GM19452 (cell line): ENCODE data around the gene NADK2.
"Not testable (repeated sequence)": the region's sequence is repeated elsewhere in the genome, so short reads cannot be mapped to it uniquely, and the experiment has no call there.

Experiments used
- ATAC-seq: cut with Tn5 transposase; IDR thresholded peaks from one replicate; pipeline ENCODE4 v1.9.1; 2021; ENCODE audit not compliant: unreplicated experiment

NADK2 gene

GRCh38 chr5:36209664-36210063 is 32.1 kb downstream of the NADK2 start:
- no peak for ATAC-seq

GRCh38 chr5:36208786-36209185 is 32.9 kb downstream of the NADK2 start:
- no peak for ATAC-seq

- no peak for ATAC-seq
Observed at GRCh38 chr5:36206913-36207312, 34.8 kb downstream of the NADK2 start.

- ATAC-seq: no peak
Observed at GRCh38 chr5:36205329-36205728, 36.4 kb downstream of the NADK2 start.

- no peak for ATAC-seq
Observed at GRCh38 chr5:36202521-36202961, 39.2 kb downstream of the NADK2 start.

- no peak for ATAC-seq
Observed at GRCh38 chr5:36200513-36200912, 41.2 kb downstream of the NADK2 start.

GRCh38 chr5:36199620-36200019 is 42.1 kb downstream of the NADK2 start:
- no peak for ATAC-seq

GRCh38 chr5:36198783-36199182 is 42.9 kb downstream of the NADK2 start:
- not testable (repeated sequence) for ATAC-seq

- ATAC-seq: no peak
Observed at GRCh38 chr5:36198281-36198680, 43.4 kb downstream of the NADK2 start.

- no peak for ATAC-seq
Observed at GRCh38 chr5:36193746-36194145, 48.0 kb downstream of the NADK2 start.

- ATAC-seq: not testable (repeated sequence)
Observed at GRCh38 chr5:36184408-36184807, 57.3 kb downstream of the NADK2 start.

- no peak for ATAC-seq
Observed at GRCh38 chr5:36181774-36182173, 60.0 kb downstream of the NADK2 start.

- ATAC-seq: no peak
Observed at GRCh38 chr5:36180556-36181350, 61.0 kb downstream of the NADK2 start.

- no peak for ATAC-seq
Observed at GRCh38 chr5:36179950-36180349, 61.8 kb downstream of the NADK2 start.

GRCh38 chr5:36178524-36178890 is 63.2 kb downstream of the NADK2 start:
- no peak for ATAC-seq

GRCh38 chr5:36177715-36178523 is 63.8 kb downstream of the NADK2 start:
- ATAC-seq: peak; percentile 20

GRCh38 chr5:36177154-36177553 is 64.6 kb downstream of the NADK2 start:
- ATAC-seq: peak; percentile 98

GRCh38 chr5:36175043-36175442 is 66.7 kb downstream of the NADK2 start:
- no peak for ATAC-seq

- no peak for ATAC-seq
Observed at GRCh38 chr5:36174119-36174518, 67.6 kb downstream of the NADK2 start.

GRCh38 chr5:36173426-36173825 is 68.3 kb downstream of the NADK2 start:
- no peak for ATAC-seq

- ATAC-seq: no peak
Observed at GRCh38 chr5:36172599-36172998, 69.1 kb downstream of the NADK2 start.

GRCh38 chr5:36170832-36171424 is 70.8 kb downstream of the NADK2 start:
- no peak for ATAC-seq
